ENCODE results near the gene MBOAT1. TPM values are rescaled to one million over a fixed set of nuclear protein-coding genes. Genes with fewer than 3 reads are reported as not detected.

Gene MBOAT1
- polyA plus RNA-seq, 1 of the 3 experiments (the other 2 are of a cell fraction) = 3.0 TPM

DNA sequence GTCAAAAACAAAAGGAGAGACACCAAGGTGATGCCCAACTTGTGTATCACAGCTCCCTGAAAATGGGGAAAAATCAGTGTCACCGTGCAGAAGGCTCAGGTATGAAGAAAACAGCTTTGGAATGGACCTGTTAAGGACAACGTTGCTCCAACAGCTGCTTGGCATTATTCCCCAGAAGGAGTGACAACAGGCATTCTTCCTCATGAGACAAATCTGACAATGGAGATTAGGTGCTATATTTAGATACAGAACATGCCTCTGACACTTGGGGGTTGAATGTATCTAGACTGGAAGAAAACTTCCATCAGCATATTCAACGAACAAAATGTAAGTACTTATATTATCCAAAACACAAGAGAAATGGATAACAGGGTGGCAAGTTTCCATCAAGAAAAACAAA, 87.7 kb downstream of the MBOAT1 start (continued):
- TF ChIP-seq TAF1 (IDR thresholded peaks at IDR 0.05; ENCODE audit: borderline replicate concordance, low read depth, low read length) = no peak
- no peak for TF ChIP-seq MEF2A (IDR thresholded peaks at IDR 0.05; ENCODE audit: borderline replicate concordance, low read depth)
- TF ChIP-seq NRF1 (IDR thresholded peaks at IDR 0.05; ENCODE audit: low read depth, low read length) = no peak
- TF ChIP-seq JUND (IDR thresholded peaks at IDR 0.05) = no peak
- TF ChIP-seq GATA2 (CRISPR knock-in tag; IDR thresholded peaks at IDR 0.05) = no peak
- TF ChIP-seq FOSL2 (IDR thresholded peaks at IDR 0.05; ENCODE audit: borderline replicate concordance, low read depth) = no peak

DNA sequence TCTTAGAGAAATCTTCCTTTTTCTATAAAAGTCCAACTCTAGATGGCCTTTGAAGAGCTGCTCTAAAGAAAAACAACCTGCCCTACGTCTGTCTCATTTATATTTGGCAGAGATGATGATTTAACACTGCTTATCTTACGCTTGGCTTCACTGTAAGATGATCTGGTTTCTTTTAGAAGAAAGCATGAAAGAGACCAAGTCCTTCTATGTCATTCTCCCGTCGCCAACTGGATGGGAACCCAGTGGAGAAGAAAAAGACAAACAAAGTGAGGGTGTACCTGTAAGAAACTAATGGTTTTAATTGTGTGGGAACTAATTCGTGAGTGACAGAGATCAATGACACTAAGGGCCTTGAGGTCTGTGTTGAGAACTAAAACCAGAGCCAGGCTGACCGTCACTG, 92.8 kb downstream of the MBOAT1 start:
- H4K20me1 ChIP-seq (ENCODE audit: insufficient read depth) = no peaks in the 10 kb centered on the region
- no peak for DNase-seq
- no peak overlapping the region for H3K4me3 ChIP-seq (ENCODE audit: low read depth in 2 of 2, low read length in 1 of 2)
- H3K9me2 ChIP-seq = no peaks in the 10 kb centered on the region
- POLR2A ChIA-PET = no interaction called here
- no peaks in the 10 kb centered on the region for H3K9me3 ChIP-seq
- H3K27ac ChIP-seq (ENCODE audit: low read depth in 2 of 2, low read length in 1 of 2) = no peak overlapping the region
- H3K27me3 ChIP-seq (ENCODE audit: insufficient read depth) = no peaks in the 10 kb centered on the region
- H3K9ac ChIP-seq = no peak overlapping the region
- H3F3A ChIP-seq (replicated peaks; ENCODE audit: insufficient read depth) = no peaks in the 10 kb centered on the region
- CTCF ChIA-PET = interaction anchor here (1.0 to 1.8 kb wide), 5 partner anchors 7 to 27 kb away, joined by 3 to 28 read pairs (median 4); no protein-coding TSS in a partner anchor
- no peak overlapping the region for H2AFZ ChIP-seq (ENCODE audit: low read depth)
- TF ChIP-seq USF2 (IDR thresholded peaks at IDR 0.05; ENCODE audit: borderline replicate concordance, low read depth, low read length) (no peak), CHD2 (IDR thresholded peaks at IDR 0.05; ENCODE audit: low read length, partially characterized antibody) (no peak), ZBTB33 (IDR thresholded peaks at IDR 0.05; ENCODE audit: borderline replicate concordance, low read depth) (no peak)
- no peaks in the 10 kb centered on the region for H3K79me2 ChIP-seq (ENCODE audit: insufficient read depth)
- 93% methylated on average over 6 of the region's 6 CpGs for WGBS (ENCODE audit: low lambda C conversion rate)
- H3K4me1 ChIP-seq (ENCODE audit: control insufficient read depth in 1 of 2, insufficient read depth in 2 of 2, low read depth in 1 of 2, low read length in 1 of 2) = no peaks in the 10 kb centered on the region; a peak in 1 of 4 replicates
- H3K4me2 ChIP-seq = no peak overlapping the region
- H3K36me3 ChIP-seq (replicated peaks in 1 of 2; ENCODE audit: control insufficient read depth in 1 of 2, insufficient read depth in 2 of 2, low read length in 1 of 2) = no peaks in the 10 kb centered on the region

DNA sequence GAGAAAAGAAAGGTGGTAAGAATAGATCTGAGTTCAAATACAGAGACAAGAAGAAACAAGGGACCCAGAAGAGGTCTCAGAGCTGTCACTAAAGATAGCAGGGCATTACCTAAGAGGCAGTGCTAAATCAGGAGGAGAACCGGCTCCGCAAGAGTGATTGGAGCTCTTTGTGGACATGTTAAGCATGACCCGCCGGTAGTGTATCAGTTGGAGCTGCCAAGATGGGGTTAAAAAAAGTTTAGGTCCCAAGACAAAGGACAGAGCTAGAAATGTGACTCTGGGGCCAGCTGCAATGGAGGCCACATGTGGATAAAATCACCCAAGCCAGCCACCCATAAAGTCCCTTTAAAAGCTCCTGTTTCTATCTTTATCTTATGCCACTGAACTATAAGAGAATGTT, 93.4 kb downstream of the MBOAT1 start:
- Histone ChIP-seq H3K79me2 (ENCODE audit: insufficient read depth) (no peaks in the 10 kb centered on the region), H3K4me3 (ENCODE audit: low read depth in 2 of 2, low read length in 1 of 2) (no peak overlapping the region), H2AFZ (ENCODE audit: low read depth) (no peak overlapping the region), H3K9me3 (no peaks in the 10 kb centered on the region), H3K9ac (no peak overlapping the region), H3K4me2 (no peak overlapping the region), H3K9me2 (no peaks in the 10 kb centered on the region), H3K4me1 (ENCODE audit: control insufficient read depth in 1 of 2, insufficient read depth in 2 of 2, low read depth in 1 of 2, low read length in 1 of 2) (no peaks in the 10 kb centered on the region; a peak in 1 of 4 replicates), H3K27me3 (ENCODE audit: insufficient read depth) (no peaks in the 10 kb centered on the region), H3F3A (replicated peaks; ENCODE audit: insufficient read depth) (no peaks in the 10 kb centered on the region), H4K20me1 (ENCODE audit: insufficient read depth) (no peaks in the 10 kb centered on the region), H3K36me3 (replicated peaks in 1 of 2; ENCODE audit: control insufficient read depth in 1 of 2, insufficient read depth in 2 of 2, low read length in 1 of 2) (no peaks in the 10 kb centered on the region), H3K27ac (ENCODE audit: low read depth in 2 of 2, low read length in 1 of 2) (no peak overlapping the region)
- POLR2A ChIA-PET = no interaction called here
- TF ChIP-seq MXI1 (IDR thresholded peaks at IDR 0.05; ENCODE audit: low read depth, low read length) = no peak
- TF ChIP-seq NFIC (IDR thresholded peaks at IDR 0.05; ENCODE audit: borderline replicate concordance) = no peak
- TF ChIP-seq PBX3 (IDR thresholded peaks at IDR 0.05) = no peak
- TF ChIP-seq MAX (IDR thresholded peaks at IDR 0.05; ENCODE audit: low read depth) = no peak
- TF ChIP-seq IRF3 (IDR thresholded peaks at IDR 0.05; ENCODE audit: low read depth, low read length) = no peak
- TF ChIP-seq SIN3A (IDR thresholded peaks at IDR 0.05; ENCODE audit: borderline replicate concordance, low read depth, low read length) = no peak
- no peak for TF ChIP-seq GABPA (IDR thresholded peaks at IDR 0.05; ENCODE audit: low read depth)
- no peak for TF ChIP-seq ELF1 (IDR thresholded peaks at IDR 0.05)
- TF ChIP-seq YY1 (IDR thresholded peaks at IDR 0.05; ENCODE audit: low read depth) = no peak
- no peak for TF ChIP-seq JUND (IDR thresholded peaks at IDR 0.05)
- TF ChIP-seq RCOR1 (IDR thresholded peaks at IDR 0.05; ENCODE audit: low read length) = no peak
- CTCF ChIA-PET = interaction anchor here (1.0 to 1.8 kb wide), 6 partner anchors 8 to 28 kb away, joined by 3 to 28 read pairs (median 4); no protein-coding TSS in a partner anchor
- DNase-seq = no peak
- 95% methylated on average over 4 of the region's 4 CpGs for WGBS (ENCODE audit: low lambda C conversion rate)

Data from SK-N-SH (cell line).